Activated T-helper 1 cell treated with Interleukin-2 at 50 U/mL for 16 hours (primary cell): Measurements from ENCODE around the gene RASA3.
"Not testable (repeated sequence)": the region's sequence is repeated elsewhere in the genome, so short reads cannot be mapped to it uniquely, and the experiment has no call there.

Experiments used
- DNase-seq: peaks from one replicate; pipeline ENCODE4 v3.0.0-alpha.2; 2020; ENCODE audit warnings: low read depth

The RASA3 gene

GRCh38 chr13:114142137-114142550 lies 9.7 kb upstream of the RASA3 start:
- DNase-seq = no peak

- DNase-seq = no peak
These were observed 9.0 kb upstream of the RASA3 start for GRCh38 chr13:114141261-114141996.

- DNase-seq = peak; percentile 47
These were observed 8.5 kb upstream of the RASA3 start for GRCh38 chr13:114140906-114141250.

GRCh38 chr13:114140131-114140905 lies 7.9 kb upstream of the RASA3 start:
- peak; percentile 30 for DNase-seq

- DNase-seq = no peak
These were observed 4.2 kb upstream of the RASA3 start for GRCh38 chr13:114136576-114136975.

DNA sequence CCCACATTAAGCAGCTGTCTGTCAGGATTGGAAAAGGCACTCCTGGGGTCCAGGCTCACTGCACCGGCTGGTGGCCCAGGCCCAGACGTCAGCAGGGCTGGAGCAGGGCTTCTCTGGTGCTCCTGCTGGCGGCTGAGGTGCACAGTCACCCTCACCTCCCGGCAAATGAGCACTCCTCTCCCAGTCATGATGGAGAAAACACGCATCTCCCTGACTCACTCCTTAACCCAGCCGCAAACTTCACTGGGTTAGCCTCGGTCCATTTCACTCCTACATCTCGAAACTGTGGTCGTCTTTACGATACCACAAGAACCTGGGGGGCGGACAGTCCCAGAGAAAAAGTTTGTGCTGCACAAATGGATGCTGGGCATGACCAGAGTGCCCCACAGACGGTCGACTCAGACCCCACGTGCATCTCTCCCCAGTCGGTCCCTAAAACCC lies 3.3 kb upstream of the RASA3 start:
- DNase-seq = no peak

DNA sequence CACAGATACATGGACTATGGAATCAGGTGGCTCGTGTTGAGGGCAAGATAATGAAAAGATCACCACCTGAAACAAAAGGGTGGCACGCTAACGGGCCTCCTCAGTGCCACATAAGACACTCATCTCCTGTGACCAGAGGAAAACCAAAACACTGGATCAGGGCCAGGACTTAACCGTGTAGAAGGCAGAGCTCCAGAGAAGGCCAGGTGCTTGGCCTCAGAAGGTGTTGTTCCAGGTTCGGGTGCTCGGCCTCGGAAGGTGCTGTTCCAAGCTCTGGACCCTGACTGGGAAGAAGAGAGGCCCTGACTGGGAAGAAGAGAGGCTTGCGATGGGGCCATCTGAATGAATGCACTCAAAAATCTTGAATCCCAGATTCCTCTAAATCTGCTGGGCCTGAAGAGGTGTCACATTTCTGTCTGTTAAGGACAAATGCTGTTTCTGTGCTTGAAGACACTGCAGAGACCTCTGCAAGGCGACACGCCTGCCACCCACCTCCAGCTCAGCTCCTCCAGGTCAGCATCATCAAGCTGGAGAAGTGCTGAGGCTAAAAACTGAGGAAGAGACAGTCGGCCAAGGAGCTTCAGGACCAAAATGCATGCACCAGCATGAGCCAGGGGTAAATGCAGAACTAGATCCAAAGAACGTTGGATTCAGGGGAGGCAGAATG lies 2.7 kb upstream of the RASA3 start:
- no peak for DNase-seq

- DNase-seq = no peak
These were observed 1.9 kb upstream of the RASA3 start for GRCh38 chr13:114134111-114134943.

GRCh38 chr13:114133552-114133951 lies 1.1 kb upstream of the RASA3 start:
- not testable (repeated sequence) for DNase-seq

DNA sequence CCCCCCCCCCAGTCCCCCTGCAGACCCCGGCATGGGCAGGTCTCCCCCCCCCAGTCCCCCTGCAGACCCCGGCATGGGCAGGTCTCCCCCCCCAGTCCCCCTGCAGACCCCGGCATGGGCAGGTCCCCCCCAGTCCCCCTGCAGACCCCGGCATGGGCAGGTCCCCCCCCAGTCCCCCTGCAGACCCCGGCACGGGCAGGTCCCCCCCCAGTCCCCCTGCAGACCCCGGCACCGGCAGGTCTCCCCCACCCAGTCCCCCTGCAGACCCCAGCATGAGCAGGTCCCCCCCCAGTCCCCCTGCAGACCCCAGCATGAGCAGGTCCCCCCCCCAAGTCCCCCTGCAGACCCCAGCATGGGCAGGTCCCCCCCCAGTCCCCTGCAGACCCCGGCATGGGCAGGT lies 703 bp upstream of the RASA3 start:
- not testable (repeated sequence) for DNase-seq

- DNase-seq = no peak
These were observed 622 bp downstream of the RASA3 start for GRCh38 chr13:114131583-114132418.

DNA sequence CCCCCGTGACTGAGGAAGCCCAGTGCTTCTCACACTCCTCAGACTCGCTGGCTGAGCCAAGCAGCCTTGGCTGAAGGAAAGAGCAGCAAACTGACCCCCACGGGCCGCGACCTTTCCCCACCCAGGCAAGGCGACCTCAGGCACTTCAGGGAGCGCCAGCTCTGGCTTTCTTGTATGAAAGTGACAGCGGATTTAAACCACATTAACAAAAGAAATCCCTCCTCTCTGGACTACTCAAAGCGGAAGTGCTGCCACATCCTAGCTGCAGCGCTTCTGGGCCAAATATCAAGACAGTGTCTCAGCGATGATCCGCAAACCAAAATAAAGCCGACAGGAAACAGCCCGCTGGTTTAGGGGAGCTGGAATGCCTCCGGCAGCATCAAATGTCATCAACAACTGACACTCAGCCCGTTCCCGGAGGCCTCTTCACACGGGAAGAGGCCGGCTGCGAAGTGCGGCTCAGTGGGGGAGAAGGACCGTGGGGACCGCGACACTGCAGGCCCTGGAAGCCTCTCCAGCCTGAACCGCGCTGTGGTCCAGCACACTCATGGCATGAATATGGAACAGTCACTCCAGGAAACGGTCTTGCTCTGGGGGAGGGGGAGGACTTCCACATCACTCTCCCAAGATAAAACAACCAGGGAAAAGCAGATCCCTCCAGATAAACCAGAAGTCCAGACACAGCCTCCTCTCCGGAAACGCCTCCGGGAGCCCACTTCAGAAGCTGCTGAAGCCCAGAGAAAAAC lies 1.4 kb downstream of the RASA3 start:
- peak; percentile 56 for DNase-seq

GRCh38 chr13:114130131-114130836 lies 2.1 kb downstream of the RASA3 start:
- no peak for DNase-seq

DNA sequence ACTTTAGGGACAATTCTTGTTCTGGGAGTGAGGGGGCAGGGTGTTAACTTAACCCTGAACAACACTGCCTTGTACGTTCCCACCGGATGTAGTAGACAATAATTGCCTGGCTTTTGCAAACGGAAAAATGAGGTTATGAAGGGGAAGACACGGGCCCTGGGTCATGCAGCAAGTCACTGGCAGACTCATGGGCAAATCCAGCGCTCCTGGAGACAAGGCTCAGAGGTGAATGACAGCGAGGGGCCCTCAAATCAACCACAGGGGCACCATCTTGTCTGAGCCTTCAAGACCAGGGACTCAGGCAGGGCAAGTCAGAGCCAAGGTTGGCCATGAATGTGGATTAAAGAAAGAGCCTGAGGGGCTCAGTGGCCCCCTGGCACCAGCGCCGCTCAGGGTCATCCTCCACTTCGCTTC lies 2.8 kb downstream of the RASA3 start:
- no peak for DNase-seq

DNA sequence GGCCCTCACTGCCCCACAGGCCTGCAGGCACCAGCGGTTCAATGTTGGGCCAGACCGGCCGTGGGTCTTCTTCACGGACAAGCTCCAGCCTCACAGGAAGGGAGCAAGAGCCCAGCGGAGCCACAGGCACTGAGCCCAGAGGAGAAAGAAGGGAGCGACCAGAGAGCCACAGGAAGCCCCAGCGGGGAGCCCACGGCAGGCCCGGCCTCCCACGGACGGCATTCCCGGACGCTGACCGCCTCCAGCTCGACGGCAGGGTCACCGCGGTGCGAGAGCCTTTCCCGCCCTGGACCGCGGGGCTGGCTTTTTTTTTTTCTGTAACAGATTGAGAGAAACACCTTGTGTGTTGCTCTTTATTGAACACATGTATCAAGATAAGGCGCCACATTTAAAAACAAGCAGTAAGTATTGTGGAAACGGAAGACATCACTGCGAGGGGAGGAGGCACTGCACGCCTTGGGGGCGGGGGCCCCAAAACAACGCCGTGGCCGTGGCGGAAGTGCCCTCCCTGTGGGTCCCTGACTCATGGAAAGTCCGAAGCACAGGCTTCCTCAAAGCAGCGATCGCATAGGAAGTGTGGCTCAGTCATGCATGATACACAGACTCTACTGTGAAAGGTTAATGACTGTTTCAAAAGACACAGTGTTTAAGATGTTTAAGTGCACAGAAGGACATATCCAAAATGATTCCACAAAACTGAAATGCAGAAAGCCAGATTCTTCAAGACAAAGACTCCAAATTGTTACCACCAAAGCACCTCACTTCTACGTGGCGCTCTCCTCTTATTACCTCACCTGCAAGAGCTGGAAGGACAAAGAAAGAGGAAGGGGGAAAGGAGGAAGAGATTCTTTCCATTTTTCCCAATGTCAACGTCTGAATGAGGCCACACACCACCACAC lies 3.5 kb downstream of the RASA3 start:
- peak; percentile 86 for DNase-seq

GRCh38 chr13:114128348-114128623 lies 4.1 kb downstream of the RASA3 start:
- no peak for DNase-seq

DNA sequence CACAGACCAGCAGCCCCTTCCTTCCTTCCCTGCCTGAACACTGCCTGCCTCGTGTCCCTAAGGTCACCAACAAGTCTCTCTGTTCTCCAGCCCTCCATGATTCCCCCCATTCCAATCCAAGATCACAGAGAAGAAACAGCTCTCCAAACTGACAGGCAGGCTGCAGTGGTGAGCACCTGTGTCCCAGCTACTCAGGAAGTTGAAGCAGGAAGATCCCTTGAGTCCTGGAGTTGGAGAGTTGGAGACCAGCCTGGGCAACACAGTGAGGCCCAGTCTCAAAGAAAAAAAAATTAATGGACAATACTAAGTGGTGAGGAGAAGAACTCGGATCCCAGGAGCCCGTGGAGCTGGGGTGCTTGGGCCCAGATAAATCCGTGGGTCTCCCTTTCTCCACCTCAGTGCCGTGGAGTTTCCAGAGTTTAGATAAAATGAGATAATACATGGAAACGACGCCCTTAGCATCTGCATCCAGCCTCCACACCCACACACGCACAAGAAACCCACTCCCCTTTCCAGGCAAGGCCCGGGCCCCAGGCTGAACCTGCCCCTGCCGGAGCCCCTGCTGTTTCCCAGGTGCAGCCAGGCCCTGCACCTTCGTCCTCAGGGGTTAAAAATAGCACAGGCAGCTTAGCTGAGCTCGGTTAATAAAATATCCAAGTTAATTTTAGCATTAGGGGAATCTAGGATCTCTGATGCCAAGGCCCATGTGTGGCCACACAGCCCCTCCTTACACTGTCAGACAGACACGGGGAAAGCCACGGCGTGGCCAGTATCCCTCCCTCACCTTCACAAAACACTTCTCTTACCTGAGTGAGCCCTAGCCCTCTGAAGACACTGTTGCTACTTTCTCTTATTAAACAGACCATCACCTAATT lies 4.7 kb downstream of the RASA3 start:
- no peak for DNase-seq
